ENCODE data around the gene ARMC6.

DNA sequence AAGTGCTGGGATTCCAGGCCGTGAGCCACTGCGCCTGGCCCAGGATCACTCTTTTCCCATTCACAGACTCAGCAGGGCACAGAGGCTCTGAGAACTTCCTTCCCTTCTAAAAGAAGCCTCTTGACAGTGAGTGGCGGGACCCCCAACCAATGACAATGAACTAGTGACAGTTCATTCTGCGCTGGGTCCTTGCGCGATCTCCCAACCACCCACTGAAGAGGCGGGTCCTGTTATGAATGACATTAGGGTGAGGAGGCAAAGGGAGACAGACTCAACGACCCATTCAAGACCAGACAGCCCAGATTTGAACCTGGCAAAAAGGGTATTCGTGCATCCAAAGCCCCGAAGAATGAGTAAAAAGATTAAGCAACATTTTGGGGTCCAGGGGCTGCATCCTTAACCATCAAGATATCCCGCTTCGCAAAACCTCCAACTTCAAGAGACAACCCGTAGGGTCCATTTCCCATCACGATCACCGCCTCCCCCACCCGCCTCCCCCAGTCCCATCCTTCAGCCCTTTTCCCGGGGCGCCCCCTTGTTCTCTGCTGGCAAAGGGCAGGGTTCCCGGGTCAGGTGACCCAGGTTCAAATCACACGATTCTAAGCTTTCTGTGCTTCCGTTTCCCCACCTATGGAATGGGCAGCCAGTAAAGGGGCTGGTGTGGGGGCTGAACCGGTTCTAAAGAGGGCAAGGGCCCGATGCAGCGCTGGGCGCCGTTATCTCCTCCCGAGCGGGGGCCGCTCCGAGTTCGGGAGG is 805 bp upstream of the ARMC6 start:
- TF ChIP-seq FOS (IDR thresholded peaks at IDR 0.05; ENCODE audit: borderline replicate concordance, insufficient read depth, low read length) (no peak), POLR2A (IDR thresholded peaks at IDR 0.05; ENCODE audit: low read depth, low read length) (no peak), GATA2 (IDR thresholded peaks at IDR 0.05; ENCODE audit: insufficient read depth, insufficient read length, low read depth, low read length) (no peak), MYC (IDR thresholded peaks at IDR 0.05; ENCODE audit: low read depth, low read length) (no peak), EZH2 (IDR thresholded peaks at IDR 0.05; ENCODE audit: borderline replicate concordance, low read depth, low read length, severe bottlenecking) (no peak), POLR2AphosphoS5 (IDR thresholded peaks at IDR 0.05; ENCODE audit: insufficient read depth, low read depth, low read length) (no peak), JUN (IDR thresholded peaks at IDR 0.05; ENCODE audit: borderline replicate concordance, insufficient read depth, insufficient read length, low read depth) (no peak)
- TF ChIP-seq, protein P1, sequence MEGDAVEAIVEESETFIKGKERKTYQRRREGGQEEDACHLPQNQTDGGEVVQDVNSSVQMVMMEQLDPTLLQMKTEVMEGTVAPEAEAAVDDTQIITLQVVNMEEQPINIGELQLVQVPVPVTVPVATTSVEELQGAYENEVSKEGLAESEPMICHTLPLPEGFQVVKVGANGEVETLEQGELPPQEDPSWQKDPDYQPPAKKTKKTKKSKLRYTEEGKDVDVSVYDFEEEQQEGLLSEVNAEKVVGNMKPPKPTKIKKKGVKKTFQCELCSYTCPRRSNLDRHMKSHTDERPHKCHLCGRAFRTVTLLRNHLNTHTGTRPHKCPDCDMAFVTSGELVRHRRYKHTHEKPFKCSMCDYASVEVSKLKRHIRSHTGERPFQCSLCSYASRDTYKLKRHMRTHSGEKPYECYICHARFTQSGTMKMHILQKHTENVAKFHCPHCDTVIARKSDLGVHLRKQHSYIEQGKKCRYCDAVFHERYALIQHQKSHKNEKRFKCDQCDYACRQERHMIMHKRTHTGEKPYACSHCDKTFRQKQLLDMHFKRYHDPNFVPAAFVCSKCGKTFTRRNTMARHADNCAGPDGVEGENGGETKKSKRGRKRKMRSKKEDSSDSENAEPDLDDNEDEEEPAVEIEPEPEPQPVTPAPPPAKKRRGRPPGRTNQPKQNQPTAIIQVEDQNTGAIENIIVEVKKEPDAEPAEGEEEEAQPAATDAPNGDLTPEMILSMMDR (IDR thresholded peaks at IDR 0.05; ENCODE audit: extremely low read depth in 1 of 2, insufficient read depth in 1 of 2, low read depth in 1 of 2, low read length in 2 of 2), result no peak
- TF ChIP-seq, protein P2, sequence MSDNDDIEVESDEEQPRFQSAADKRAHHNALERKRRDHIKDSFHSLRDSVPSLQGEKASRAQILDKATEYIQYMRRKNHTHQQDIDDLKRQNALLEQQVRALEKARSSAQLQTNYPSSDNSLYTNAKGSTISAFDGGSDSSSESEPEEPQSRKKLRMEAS (IDR thresholded peaks at IDR 0.05; ENCODE audit: insufficient read depth, insufficient read length), result no peak

Data from endothelial cell of umbilical vein (primary cell).